K562 (cell line): Measurements from ENCODE around the gene C16orf86. TPM values are rescaled to one million over a fixed set of nuclear protein-coding genes. Genes with fewer than 3 reads are reported as not detected.

ENCODE experiments used
- ATAC-seq: fragments of 200-7000 bp; cut with Tn5 transposase; 3 replicates; pipeline ENCODE4 v1.9.1; 2020; ENCODE audit warnings: moderate library complexity
- BruUV-seq: library from RNA; stranded (reverse); fragments of 400-500 nt; replicated peaks from 2 replicates; lab custom pipeline; 2021; lab: Mats Ljungman, UMichigan
- CTCF ChIA-PET: fragments of 300-600 bp; formaldehyde crosslinking; extraction: SDS; loops from one replicate; lab custom pipeline; 2021; ENCODE audit warnings: low intra/inter-chr PET ratio; lab: Yijun Ruan, JAX
- POLR2A ChIA-PET: fragments of 300-600, 350-650 bp; sonication (Branson Sonifier 250); formaldehyde crosslinking; extraction: SDS; loops from one replicate; lab custom pipeline; 2021; ENCODE audit warnings: antibody characterized with exemption, inconsistent platforms; lab: Yijun Ruan, JAX
- DNase-seq, 4 experiments: peaks; one replicate each; pipeline versions ENCODE4 v3.0.0 to v3.0.0-alpha.2; 2011 to 2018; ENCODE audit warnings: low spot score in 3 of 4, mixed read lengths in 3 of 4; ENCODE audit errors: extremely low read depth in 1 of 4
- FAIRE-seq: peaks from 2 replicates; lab custom pipeline; 2011; peaks lifted over from hg19 to GRCh38; lab: Jason Lieb, UNC
- H2AFZ ChIP-seq: 2 replicates; pipeline ENCODE4 v1.6.0; 2011; ENCODE audit warnings: low read depth, low read length, control low read depth, inconsistent platforms
- H3K27ac ChIP-seq: fragments of 200-600 bp; 3 replicates; pipeline ENCODE4 v1.8.0; 2011; ENCODE audit warnings: low read depth, mild to moderate bottlenecking, control low read depth, inconsistent platforms, low read length, moderate library complexity, mixed read lengths; ENCODE audit errors: extremely low read depth
- H3K27me3 ChIP-seq, 2 experiments: fragments of 300-600 bp in 1 of 2; 2 replicates in 1 of 2; 3 replicates in 1 of 2; pipeline versions ENCODE4 v1.6.0 to v1.8.0; 2011; ENCODE audit warnings: inconsistent platforms in 2 of 2, low read length in 2 of 2, mild to moderate bottlenecking in 1 of 2, mixed read lengths in 1 of 2, moderate library complexity in 1 of 2; ENCODE audit not compliant: control insufficient read depth in 2 of 2, insufficient read depth in 2 of 2
- H3K36me3 ChIP-seq: fragments of 300-600 bp; 3 replicates; pipeline ENCODE4 v1.8.0; 2011; ENCODE audit warnings: mild to moderate bottlenecking, low read length, inconsistent platforms; ENCODE audit not compliant: control insufficient read depth, insufficient read depth
- H3K4me1 ChIP-seq, 2 experiments: fragments of 200-600 bp in 1 of 2; replicated peaks in 1 of 2; 2 replicates in 1 of 2; 3 replicates in 1 of 2; pipeline versions ENCODE4 v1.5.1 to v1.8.0; 2011; ENCODE audit warnings: inconsistent platforms in 2 of 2, low read length in 2 of 2, mild to moderate bottlenecking in 1 of 2, mixed read lengths in 1 of 2, moderate library complexity in 1 of 2; ENCODE audit not compliant: control insufficient read depth in 2 of 2, insufficient read depth in 2 of 2
- H3K4me2 ChIP-seq: 2 replicates; pipeline ENCODE4 v1.6.1; 2011; ENCODE audit warnings: low read length, control low read depth, inconsistent platforms, mixed read lengths; ENCODE audit not compliant: insufficient read depth
- H3K4me3 ChIP-seq: fragments of 200-600 bp; sonication (generic), shearing (Covaris generic); 2 replicates; pipeline ENCODE4 v1.5.1; 2016; ENCODE audit warnings: control low read depth, inconsistent platforms
- H3K79me2 ChIP-seq: fragments of 200-600 bp; 3 replicates; pipeline ENCODE4 v1.8.0; 2011; ENCODE audit warnings: low read length, inconsistent platforms; ENCODE audit not compliant: control insufficient read depth, insufficient read depth
- H3K9ac ChIP-seq, 2 experiments: 2 replicates each; pipeline versions ENCODE4 v1.6.0 to v1.6.1; 2011; ENCODE audit warnings: low read depth in 2 of 2, low read length in 2 of 2, control low read depth in 1 of 2, inconsistent platforms in 1 of 2, mild to moderate bottlenecking in 1 of 2, mixed read lengths in 1 of 2; ENCODE audit not compliant: insufficient read depth in 1 of 2
- H3K9me1 ChIP-seq: one replicate; pipeline ENCODE4 v1.6.0; 2011; ENCODE audit warnings: inconsistent platforms, mild to moderate bottlenecking, low read length, moderate library complexity; ENCODE audit not compliant: control insufficient read depth, insufficient read depth
- H3K9me3 ChIP-seq: replicated peaks from 2 replicates; pipeline ENCODE4 v1.5.1; 2011; ENCODE audit warnings: low read depth, low read length, inconsistent platforms; ENCODE audit not compliant: control insufficient read depth, insufficient read depth
- H4K20me1 ChIP-seq: replicated peaks from 2 replicates; pipeline ENCODE4 v1.6.1; 2011; ENCODE audit warnings: low read length, inconsistent platforms, mixed read lengths; ENCODE audit not compliant: control insufficient read depth, insufficient read depth
- BCL6 ChIP-seq: fragments of 250-450 bp; sonication (Bioruptor Pico); IDR thresholded peaks from 2 replicates; pipeline ENCODE4 v1.4.0; 2020
- MYC ChIP-seq, 2 experiments: fragments of 250-450 bp in 1 of 2; sonication (Bioruptor Pico) in 1 of 2; IDR thresholded peaks; 2 replicates each; pipeline versions ENCODE4 v1.5.1 to v1.6.1; 2012 to 2021; ENCODE audit warnings: low read depth in 2 of 2, borderline replicate concordance in 1 of 2, improper control_type of control experiment in 1 of 2, low read length in 1 of 2, mild to moderate bottlenecking in 1 of 2, moderate library complexity in 1 of 2
- PHB ChIP-seq: fragments of 250-450 bp; sonication (Bioruptor Pico); IDR thresholded peaks from 2 replicates; pipeline ENCODE4 v1.5.0; 2021
- TFAP4 ChIP-seq: sonication (generic); formaldehyde crosslinking; IDR thresholded peaks from 2 replicates; pipeline ENCODE4 v1.8.0; 2022; ENCODE audit warnings: missing genetic modification reagents, mild to moderate bottlenecking, moderate library complexity, borderline replicate concordance
- ZFP36 ChIP-seq: fragments of 150-350 bp; IDR thresholded peaks from 2 replicates; pipeline ENCODE4 v1.6.1; 2018; ENCODE audit warnings: low read length, low read depth; ENCODE audit not compliant: partially characterized antibody
- ZNF707 ChIP-seq: fragments of 250-450 bp; sonication (Bioruptor Pico); conservative IDR thresholded peaks from 2 replicates; pipeline ENCODE4 v1.8.0; 2022; ENCODE audit warnings: inconsistent platforms, mild to moderate bottlenecking, moderate library complexity
- ZNF785 ChIP-seq: fragments of 250-450 bp; sonication (Bioruptor Pico); IDR thresholded peaks from 2 replicates; pipeline ENCODE4 v1.4.0; 2020; ENCODE audit warnings: mild to moderate bottlenecking
- WGBS: fragments of 100-300 bp; shearing (Covaris generic); methylation state at CpG from one replicate; pipeline ENCODE4 v1.1.6; 2016; ENCODE audit warnings: low coverage, mixed read lengths; ENCODE audit not compliant: insufficient coverage; ENCODE audit errors: missing lambda C conversion rate; 5-methylcytosine and 5-hydroxymethylcytosine counted together
- in situ Hi-C: fragments of 300-500 bp; cut with MboI; formaldehyde crosslinking; loops from 4 replicates; pipeline ENCODE4 v1.15.0; 2018; ENCODE audit warnings: inconsistent platforms, mixed read lengths
- intact Hi-C: fragments of 100-400 bp; cut with micrococcal nuclease; formaldehyde crosslinking; loops from 2 replicates; pipeline ENCODE4 v1.14.2; 2022
- polyA plus RNA-seq, 8 experiments: library from polyadenylated mRNA; depleted of rRNA in 4 of 8; stranded (reverse) in 5 of 8; unstranded in 3 of 8; fragments of >200 nt; fragmentation: Nextera tagmentation in 2 of 8; fragmentation: Illumina TruSeq in 1 of 8; extraction: Ambion mirVana in 2 of 8; extraction: Trizol in 1 of 8; gene quantifications; 2 replicates each; pipeline versions ENCODE4 v1.2.1 to v1.2.3, GENCODE V29; 2011 to 2014; ENCODE audit warnings: inconsistent platforms in 1 of 8, missing spikeins in 1 of 8
- total RNA-seq, 7 experiments: library from RNA; depleted of rRNA in 6 of 7; stranded (reverse); fragments of >200 nt in 6 of 7; fragmentation: Illumina TruSeq in 2 of 7; extraction: Trizol in 2 of 7; gene quantifications; 2 replicates each; pipeline versions ENCODE4 v1.2.1 to v1.2.3, GENCODE V29; 2011 to 2021; ENCODE audit warnings: low replicate concordance in 1 of 7

The C16orf86 gene
- total and polyA plus RNA-seq, 9 of the 15 experiments (the other 6 are each of a cell fraction or from before 2014, with no cell fraction given), result 0.13 to 1.2 (median 0.27) TPM; not detected in 3

- Histone ChIP-seq H3K4me1 (no peaks in the 10 kb centered on the region; a peak in 1 of 5 replicates), H3K36me3 (peaks cover 76% of the 10 kb centered on the region), H4K20me1 (no peaks in the 10 kb centered on the region), H3K4me3 (no peak overlapping the region), H3K9me1 (no peaks in the 10 kb centered on the region), H2AFZ (no peak overlapping the region), H3K9ac (no peak overlapping the region), H3K79me2 (no peaks in the 10 kb centered on the region), H3K27me3 (no peaks in the 10 kb centered on the region), H3K9me3 (no peaks in the 10 kb centered on the region), H3K27ac (no peak overlapping the region), H3K4me2 (no peak overlapping the region)
- POLR2A ChIA-PET, result no interaction called here
- intact Hi-C loops, result no loop called here
- CTCF ChIA-PET, result no interaction called here
- ATAC-seq, result no peak
- BruUV-seq, result no TSS peak
- TF ChIP-seq PHB (CRISPR knock-in tag) (no peak), BCL6 (no peak), ZNF707 (no peak), ZFP36 (no peak), ZNF785 (CRISPR knock-in tag) (no peak), TFAP4 (CRISPR knock-in tag) (no peak), MYC (IDR thresholded peaks at IDR 0.05; ENCODE audit: low read depth, low read length) (no peak), MYC (CRISPR knock-in tag; IDR thresholded peaks at IDR 0.05; ENCODE audit: borderline replicate concordance, low read depth) (no peak)
- WGBS, result 75% methylated on average over 7 of the region's 7 CpGs
- in situ Hi-C loops, result no loop called here
- DNase-seq, result no peak
- FAIRE-seq, result no peak
These were observed 34.0 kb upstream of the C16orf86 start for GRCh38 chr16:67632415-67633172.
